ENCODE measurements around the gene PRSS57. TPM values are rescaled to one million over a fixed set of nuclear protein-coding genes. Genes with fewer than 3 reads are reported as not detected.

The PRSS57 gene
- total and polyA plus RNA-seq, 2 of the 13 experiments (the other 11 are each of a cell fraction or from before 2014, with no cell fraction given): 0.12 TPM; not detected in 1

DNA sequence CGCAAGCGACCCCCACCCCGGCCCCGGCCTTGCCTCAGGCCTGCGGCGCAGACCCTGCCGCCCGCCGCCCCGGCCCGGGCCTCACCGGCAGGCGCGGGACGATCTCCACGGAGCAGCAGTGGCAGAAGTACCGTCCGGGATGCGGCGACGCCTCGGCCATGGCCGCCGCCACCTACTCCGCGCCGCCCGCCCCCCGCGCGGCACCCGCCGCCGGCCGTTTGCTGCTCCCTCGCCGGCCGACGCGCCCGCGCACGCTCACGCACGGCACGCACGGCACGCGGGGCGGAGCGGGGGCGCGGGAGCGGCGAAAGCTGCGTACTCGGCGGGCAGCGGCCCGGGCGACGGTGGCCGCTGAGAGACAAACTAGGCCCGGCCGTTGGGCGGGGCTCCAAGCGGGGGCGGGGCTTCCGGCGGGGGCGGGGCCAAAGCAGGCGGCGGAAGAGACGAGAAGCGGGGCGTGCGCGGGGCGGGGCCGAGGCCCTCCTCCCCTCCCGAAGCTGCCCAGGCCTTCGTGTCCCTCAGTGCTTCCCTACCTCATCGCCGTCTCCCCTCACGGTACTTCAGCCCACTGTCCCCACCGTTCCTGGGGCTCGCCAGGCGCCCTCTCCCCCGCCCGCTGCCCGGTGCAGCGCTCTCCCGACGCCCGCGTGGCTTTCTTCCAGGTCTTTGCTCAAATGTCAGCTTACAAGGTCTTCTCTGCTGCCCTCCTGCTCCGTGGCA is 32.1 kb downstream of the PRSS57 start, which contains the start of gene RNF126 (continued):
- TF ChIP-seq JARID2 (CRISPR knock-in tag; IDR thresholded peaks at IDR 0.05; ENCODE audit: insufficient replicate concordance): no peak
- no peak for TF ChIP-seq ZKSCAN8 (CRISPR knock-in tag; IDR thresholded peaks at IDR 0.05; ENCODE audit: borderline replicate concordance)
- TF ChIP-seq, protein P1, sequence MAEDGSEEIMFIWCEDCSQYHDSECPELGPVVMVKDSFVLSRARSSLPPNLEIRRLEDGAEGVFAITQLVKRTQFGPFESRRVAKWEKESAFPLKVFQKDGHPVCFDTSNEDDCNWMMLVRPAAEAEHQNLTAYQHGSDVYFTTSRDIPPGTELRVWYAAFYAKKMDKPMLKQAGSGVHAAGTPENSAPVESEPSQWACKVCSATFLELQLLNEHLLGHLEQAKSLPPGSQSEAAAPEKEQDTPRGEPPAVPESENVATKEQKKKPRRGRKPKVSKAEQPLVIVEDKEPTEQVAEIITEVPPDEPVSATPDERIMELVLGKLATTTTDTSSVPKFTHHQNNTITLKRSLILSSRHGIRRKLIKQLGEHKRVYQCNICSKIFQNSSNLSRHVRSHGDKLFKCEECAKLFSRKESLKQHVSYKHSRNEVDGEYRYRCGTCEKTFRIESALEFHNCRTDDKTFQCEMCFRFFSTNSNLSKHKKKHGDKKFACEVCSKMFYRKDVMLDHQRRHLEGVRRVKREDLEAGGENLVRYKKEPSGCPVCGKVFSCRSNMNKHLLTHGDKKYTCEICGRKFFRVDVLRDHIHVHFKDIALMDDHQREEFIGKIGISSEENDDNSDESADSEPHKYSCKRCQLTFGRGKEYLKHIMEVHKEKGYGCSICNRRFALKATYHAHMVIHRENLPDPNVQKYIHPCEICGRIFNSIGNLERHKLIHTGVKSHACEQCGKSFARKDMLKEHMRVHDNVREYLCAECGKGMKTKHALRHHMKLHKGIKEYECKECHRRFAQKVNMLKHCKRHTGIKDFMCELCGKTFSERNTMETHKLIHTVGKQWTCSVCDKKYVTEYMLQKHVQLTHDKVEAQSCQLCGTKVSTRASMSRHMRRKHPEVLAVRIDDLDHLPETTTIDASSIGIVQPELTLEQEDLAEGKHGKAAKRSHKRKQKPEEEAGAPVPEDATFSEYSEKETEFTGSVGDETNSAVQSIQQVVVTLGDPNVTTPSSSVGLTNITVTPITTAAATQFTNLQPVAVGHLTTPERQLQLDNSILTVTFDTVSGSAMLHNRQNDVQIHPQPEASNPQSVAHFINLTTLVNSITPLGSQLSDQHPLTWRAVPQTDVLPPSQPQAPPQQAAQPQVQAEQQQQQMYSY (CRISPR knock-in tag; IDR thresholded peaks at IDR 0.05): no peak; the same call in 1 of the 2 replicates
- TF ChIP-seq, protein P2, sequence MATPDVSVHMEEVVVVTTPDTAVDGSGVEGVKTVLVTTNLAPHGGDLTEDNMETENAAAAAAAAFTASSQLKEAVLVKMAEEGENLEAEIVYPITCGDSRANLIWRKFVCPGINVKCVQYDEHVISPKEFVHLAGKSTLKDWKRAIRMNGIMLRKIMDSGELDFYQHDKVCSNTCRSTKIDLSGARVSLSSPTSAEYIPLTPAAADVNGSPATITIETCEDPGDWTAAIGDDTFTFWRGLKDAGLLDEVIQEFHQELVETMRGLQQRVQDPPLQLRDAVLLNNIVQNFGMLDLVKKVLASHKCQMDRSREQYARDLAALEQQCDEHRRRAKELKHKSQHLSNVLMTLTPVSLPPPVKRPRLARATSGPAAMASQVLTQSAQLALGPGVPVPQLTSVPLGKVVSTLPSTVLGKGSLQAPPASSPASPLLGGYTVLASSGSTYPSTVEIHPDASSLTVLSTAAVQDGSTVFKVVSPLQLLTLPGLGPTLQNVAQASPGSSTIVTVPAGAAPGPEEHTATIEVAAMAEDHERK (CRISPR knock-in tag; IDR thresholded peaks at IDR 0.05; ENCODE audit: low read depth): peak; percentile 91
- peak; percentile 5; the same call in 1 of the 2 replicates for TF ChIP-seq FOXA3 (CRISPR knock-in tag; IDR thresholded peaks at IDR 0.05)
- TF ChIP-seq, protein P3, sequence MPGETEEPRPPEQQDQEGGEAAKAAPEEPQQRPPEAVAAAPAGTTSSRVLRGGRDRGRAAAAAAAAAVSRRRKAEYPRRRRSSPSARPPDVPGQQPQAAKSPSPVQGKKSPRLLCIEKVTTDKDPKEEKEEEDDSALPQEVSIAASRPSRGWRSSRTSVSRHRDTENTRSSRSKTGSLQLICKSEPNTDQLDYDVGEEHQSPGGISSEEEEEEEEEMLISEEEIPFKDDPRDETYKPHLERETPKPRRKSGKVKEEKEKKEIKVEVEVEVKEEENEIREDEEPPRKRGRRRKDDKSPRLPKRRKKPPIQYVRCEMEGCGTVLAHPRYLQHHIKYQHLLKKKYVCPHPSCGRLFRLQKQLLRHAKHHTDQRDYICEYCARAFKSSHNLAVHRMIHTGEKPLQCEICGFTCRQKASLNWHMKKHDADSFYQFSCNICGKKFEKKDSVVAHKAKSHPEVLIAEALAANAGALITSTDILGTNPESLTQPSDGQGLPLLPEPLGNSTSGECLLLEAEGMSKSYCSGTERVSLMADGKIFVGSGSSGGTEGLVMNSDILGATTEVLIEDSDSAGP (CRISPR knock-in tag; IDR thresholded peaks at IDR 0.05; ENCODE audit: borderline replicate concordance): peak; percentile 79
- TF ChIP-seq MAZ (IDR thresholded peaks at IDR 0.05; ENCODE audit: borderline replicate concordance, low read depth, low read length): peak; percentile 83
- peak; percentile 71 for TF ChIP-seq MAZ (CRISPR knock-in tag; IDR thresholded peaks at IDR 0.05; ENCODE audit: low read depth)
- TF ChIP-seq, protein P4, sequence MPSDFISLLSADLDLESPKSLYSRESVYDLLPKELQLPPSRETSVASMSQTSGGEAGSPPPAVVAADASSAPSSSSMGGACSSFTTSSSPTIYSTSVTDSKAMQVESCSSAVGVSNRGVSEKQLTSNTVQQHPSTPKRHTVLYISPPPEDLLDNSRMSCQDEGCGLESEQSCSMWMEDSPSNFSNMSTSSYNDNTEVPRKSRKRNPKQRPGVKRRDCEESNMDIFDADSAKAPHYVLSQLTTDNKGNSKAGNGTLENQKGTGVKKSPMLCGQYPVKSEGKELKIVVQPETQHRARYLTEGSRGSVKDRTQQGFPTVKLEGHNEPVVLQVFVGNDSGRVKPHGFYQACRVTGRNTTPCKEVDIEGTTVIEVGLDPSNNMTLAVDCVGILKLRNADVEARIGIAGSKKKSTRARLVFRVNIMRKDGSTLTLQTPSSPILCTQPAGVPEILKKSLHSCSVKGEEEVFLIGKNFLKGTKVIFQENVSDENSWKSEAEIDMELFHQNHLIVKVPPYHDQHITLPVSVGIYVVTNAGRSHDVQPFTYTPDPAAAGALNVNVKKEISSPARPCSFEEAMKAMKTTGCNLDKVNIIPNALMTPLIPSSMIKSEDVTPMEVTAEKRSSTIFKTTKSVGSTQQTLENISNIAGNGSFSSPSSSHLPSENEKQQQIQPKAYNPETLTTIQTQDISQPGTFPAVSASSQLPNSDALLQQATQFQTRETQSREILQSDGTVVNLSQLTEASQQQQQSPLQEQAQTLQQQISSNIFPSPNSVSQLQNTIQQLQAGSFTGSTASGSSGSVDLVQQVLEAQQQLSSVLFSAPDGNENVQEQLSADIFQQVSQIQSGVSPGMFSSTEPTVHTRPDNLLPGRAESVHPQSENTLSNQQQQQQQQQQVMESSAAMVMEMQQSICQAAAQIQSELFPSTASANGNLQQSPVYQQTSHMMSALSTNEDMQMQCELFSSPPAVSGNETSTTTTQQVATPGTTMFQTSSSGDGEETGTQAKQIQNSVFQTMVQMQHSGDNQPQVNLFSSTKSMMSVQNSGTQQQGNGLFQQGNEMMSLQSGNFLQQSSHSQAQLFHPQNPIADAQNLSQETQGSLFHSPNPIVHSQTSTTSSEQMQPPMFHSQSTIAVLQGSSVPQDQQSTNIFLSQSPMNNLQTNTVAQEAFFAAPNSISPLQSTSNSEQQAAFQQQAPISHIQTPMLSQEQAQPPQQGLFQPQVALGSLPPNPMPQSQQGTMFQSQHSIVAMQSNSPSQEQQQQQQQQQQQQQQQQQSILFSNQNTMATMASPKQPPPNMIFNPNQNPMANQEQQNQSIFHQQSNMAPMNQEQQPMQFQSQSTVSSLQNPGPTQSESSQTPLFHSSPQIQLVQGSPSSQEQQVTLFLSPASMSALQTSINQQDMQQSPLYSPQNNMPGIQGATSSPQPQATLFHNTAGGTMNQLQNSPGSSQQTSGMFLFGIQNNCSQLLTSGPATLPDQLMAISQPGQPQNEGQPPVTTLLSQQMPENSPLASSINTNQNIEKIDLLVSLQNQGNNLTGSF (CRISPR knock-in tag; IDR thresholded peaks at IDR 0.05): no peak

Data from HepG2 (cell line).